Activated CD4-positive, alpha-beta T cell treated with anti-CD3 and anti-CD28 coated beads, Interleukin-10, Interleukin-2, amounts not matched to agents 100 ng/mL and 50 ng/mL, durations not matched to agents 16 hours and 8 hours (primary cell): Measurements from ENCODE around the gene MTHFD2L.

Experiments used
- DNase-seq: peaks from one replicate; pipeline ENCODE4 v3.0.0-alpha.2; 2020

The MTHFD2L gene

GRCh38 chr4:74133786-74134499 is 24.0 kb upstream of the MTHFD2L start:
- peak; percentile 72 for DNase-seq

GRCh38 chr4:74134500-74134852 is 23.4 kb upstream of the MTHFD2L start:
- no peak for DNase-seq

GRCh38 chr4:74146581-74147129 is 11.3 kb upstream of the MTHFD2L start:
- DNase-seq, result no peak

GRCh38 chr4:74148205-74148604 is 9.7 kb upstream of the MTHFD2L start:
- DNase-seq, result no peak

- no peak for DNase-seq
These were observed 5.1 kb upstream of the MTHFD2L start for GRCh38 chr4:74152836-74153235.

GRCh38 chr4:74156521-74156920 is 1.4 kb upstream of the MTHFD2L start:
- DNase-seq, result no peak

- no peak for DNase-seq
These were observed 764 bp upstream of the MTHFD2L start for GRCh38 chr4:74157154-74157553.

- no peak for DNase-seq
These were observed 686 bp downstream of the MTHFD2L start for GRCh38 chr4:74158466-74159142.

- DNase-seq, result no peak
These were observed 1.3 kb downstream of the MTHFD2L start for GRCh38 chr4:74159143-74159709.

- DNase-seq, result no peak
These were observed 3.9 kb downstream of the MTHFD2L start for GRCh38 chr4:74161666-74162450.

GRCh38 chr4:74166135-74166534 is 8.2 kb downstream of the MTHFD2L start:
- no peak for DNase-seq

- DNase-seq, result no peak
These were observed 8.9 kb downstream of the MTHFD2L start for GRCh38 chr4:74166818-74167217.

GRCh38 chr4:74167585-74167984 is 9.7 kb downstream of the MTHFD2L start:
- DNase-seq, result no peak

- DNase-seq, result no peak
These were observed 10.9 kb downstream of the MTHFD2L start for GRCh38 chr4:74168841-74169240.

GRCh38 chr4:74173321-74173720 is 15.4 kb downstream of the MTHFD2L start:
- DNase-seq, result no peak

GRCh38 chr4:74174421-74174820 is 16.5 kb downstream of the MTHFD2L start:
- DNase-seq, result no peak

- DNase-seq, result no peak
These were observed 17.0 kb downstream of the MTHFD2L start for GRCh38 chr4:74174941-74175340.

GRCh38 chr4:74175379-74175778 is 17.5 kb downstream of the MTHFD2L start:
- DNase-seq, result no peak

GRCh38 chr4:74178798-74179197 is 20.9 kb downstream of the MTHFD2L start:
- DNase-seq, result no peak

GRCh38 chr4:74181219-74181618 is 23.3 kb downstream of the MTHFD2L start:
- peak; percentile 53 for DNase-seq

- DNase-seq, result no peak
These were observed 31.0 kb downstream of the MTHFD2L start for GRCh38 chr4:74188912-74189311.

- DNase-seq, result peak; percentile 49
These were observed 31.6 kb downstream of the MTHFD2L start for GRCh38 chr4:74189331-74190043.

- no peak for DNase-seq
These were observed 32.4 kb downstream of the MTHFD2L start for GRCh38 chr4:74190332-74190731.
